ENCODE measurements around the gene IGF1R.

Gene IGF1R

DNA sequence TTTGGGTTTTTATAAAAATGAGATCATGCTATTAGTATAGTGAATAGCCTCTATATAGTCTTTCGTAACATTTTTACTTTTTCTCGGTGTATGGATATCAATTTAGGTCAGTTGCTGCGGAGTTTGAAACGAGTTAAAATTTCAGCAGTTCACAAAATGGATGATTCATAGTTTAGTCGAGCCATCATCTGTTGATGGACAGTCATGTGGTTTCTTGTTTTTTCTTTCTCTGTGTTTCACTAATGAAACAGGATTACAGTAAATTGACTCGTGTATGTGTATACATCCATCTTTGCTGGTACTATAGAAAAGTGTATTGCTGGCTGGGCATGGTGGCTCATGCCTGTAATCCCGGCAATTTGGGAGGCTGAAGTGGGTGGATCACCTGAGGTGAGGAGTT lies 106.8 kb downstream of the IGF1R start:
- no peak for DNase-seq

DNA sequence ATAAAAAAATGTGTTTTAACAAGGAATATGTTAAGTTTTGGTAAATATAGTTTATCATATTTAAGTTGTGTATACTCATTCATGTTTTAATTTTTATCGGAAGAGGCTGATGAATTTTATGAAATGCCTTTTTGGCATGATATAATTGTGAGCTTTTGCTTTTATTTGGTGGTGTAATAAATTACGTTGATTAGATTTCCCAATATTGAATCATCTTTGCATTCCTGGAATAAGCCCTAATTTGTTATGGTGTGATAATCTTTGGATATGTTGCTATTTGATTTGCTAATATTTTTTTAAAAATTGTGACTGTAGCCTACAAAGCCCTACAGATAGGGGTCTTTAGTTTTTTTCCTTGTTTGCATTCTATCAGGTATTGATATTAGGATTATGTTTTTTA lies 107.4 kb downstream of the IGF1R start:
- no peak for DNase-seq

DNA sequence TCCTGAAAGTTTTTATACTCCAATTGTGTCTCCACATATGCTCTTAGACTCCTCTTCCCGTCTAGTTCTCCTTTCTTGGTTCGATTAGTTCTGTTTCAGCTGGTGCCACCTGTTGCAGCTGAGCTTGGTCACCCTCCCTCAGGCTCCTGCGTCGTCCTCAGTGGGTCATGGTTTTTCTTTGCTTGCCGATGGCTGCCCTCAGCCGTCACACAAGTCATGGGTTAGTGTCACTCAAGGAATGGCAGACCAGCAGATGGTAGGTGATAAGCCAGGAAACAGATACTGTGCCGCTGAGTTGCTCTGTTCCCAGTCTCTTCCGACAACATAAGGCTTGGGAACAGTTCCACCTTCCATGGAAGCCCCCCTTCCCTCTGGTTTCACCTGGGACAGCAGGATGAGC lies 109.9 kb downstream of the IGF1R start:
- DNase-seq: no peak

DNA sequence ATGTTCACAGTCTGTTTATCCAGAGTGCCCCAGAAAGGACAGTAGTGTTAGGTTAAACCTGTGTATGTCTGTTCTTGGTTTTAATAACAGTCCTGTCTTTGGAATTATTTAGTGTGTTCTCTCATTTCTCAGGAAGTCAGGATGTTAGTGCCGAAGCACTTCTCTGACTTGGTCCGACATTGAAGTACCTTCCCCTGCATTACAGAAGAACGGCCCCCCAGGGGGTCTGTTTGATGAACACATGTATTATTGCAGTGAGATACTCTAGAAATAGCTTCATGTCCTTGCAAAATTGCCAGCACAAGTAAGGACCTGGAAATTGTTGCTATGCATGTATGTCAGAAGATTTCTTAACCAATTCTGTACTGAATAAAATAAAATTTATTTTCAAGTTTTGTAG lies 110.9 kb downstream of the IGF1R start:
- no peak for DNase-seq

DNA sequence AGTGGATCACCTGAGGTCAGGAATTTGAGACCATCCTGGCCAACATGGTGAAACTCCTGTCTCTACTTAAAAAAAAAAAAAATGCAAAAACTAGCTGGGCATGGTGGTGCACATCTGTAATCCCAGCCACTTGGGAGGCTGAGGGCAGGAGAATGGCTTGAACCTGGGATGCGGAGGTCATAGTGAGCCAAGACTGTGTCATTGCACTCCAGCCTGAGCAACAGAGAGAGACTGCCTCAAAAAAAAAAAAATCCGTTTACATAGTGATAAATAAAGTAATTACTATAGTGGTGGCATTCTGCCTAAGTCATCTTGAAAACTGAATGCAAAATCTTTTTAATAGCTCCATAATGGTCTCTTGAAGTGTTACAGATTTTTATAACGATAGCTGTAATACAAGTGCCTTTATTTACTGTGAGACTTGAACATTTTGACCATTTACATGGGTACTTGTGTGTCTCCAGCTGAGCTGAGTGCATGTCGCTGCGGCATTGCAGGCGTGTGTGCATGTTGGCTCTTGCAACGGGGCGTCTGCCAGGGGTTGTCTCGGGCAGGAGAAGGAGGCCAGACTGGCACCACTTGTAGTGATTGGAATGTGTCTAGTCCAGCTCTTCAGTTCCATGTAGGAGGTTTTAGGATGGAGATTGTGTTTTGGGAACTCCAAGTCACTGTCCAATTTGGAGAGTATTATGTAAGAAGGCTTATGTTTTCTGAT lies 111.9 kb downstream of the IGF1R start:
- DNase-seq: no peak

DNA sequence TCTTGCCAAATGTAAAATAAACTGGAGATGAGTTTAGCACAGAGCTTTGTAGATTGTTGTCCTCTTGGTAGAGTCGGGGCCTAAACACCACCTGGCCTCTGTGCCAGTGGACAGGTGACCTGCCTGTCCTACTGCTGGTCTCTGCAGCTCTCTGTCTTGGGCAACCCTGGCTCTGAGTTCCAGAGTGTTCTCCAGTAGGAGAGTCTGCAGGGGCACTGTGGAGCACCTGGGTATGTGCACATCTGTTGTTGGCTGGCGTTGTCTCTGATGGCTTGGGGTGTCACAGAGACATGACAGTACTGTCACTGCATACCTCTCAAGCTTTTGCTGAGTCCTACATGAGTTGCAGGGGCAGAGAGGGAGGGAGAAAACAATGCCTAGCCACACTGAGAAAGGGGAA lies 112.6 kb downstream of the IGF1R start:
- no peak for DNase-seq

DNA sequence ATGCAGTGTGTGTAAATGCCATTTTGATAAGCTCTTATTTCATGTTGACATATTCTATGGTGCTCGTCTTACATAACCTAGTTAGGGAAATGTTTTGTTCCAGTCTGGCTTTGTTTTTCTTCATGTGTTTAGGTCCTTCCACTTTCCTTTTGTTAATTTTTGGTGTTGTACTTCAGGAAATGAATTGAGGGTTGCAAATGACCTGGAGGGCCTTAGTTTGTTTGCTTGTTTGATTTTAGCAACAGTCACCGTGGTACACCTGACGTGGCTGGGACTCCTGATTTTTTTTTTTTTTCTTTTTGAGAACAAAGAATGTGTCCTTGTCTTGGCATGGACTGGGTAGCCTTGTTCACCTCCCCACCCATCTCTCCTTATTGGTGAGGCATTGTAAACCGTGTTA lies 114.8 kb downstream of the IGF1R start:
- DNase-seq: no peak

DNA sequence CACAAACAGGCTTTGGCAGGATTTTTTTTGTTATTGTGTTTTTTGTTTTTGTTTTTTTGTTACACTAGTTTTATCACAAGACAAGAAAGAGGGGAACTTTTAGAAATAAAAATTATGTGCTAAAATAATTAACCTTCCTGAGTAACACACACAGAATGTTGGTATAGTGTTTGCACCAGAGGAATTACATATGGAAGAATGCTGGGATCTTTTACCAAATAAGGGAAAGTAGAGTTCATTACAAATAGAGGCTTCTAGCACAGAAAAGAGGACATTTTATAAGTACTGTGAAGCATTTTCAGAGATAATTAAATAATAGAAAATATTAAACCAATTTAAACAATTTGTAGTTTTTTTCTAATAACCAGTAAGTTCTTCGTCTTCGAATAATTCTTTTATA lies 116.0 kb downstream of the IGF1R start:
- no peak for DNase-seq

DNA sequence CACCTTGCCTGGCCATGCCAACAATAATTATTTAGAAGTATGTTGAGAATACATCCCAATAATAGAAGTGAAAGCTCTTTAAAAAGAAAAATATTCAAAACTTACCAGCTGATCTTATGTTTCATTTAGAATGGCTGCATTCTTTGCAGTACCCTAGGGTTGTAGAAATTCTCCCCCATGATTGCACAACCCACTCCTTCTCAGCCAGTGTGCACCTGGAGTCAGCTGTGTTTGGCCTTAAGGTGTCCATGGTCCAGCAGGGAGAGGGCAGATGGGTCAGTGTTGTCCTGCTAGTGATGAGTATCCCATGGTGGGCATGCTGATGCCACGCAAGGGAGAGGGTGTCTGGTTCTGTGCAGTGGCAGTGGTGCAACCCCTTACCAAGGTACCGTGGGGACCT lies 117.3 kb downstream of the IGF1R start:
- DNase-seq: no peak

DNA sequence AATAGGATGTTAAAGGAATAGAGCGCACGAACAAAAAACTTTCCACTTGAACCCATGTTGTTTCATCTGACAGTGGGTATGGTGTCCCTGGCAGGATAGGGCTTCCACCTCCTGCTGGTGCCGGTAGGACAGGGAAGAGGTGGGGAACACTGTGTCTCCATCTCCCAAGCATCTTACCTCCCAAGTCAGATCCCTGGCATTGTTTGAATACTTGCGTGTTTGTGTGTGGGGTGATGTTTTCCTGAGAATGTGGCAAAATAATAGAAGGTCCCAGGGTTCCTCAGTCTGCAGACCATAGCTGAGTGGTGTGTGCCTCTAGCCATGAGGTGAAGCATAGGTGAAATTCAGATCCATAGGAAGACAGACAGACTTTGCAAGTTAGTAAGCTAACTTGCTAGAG lies 119.4 kb downstream of the IGF1R start:
- DNase-seq: no peak

DNA sequence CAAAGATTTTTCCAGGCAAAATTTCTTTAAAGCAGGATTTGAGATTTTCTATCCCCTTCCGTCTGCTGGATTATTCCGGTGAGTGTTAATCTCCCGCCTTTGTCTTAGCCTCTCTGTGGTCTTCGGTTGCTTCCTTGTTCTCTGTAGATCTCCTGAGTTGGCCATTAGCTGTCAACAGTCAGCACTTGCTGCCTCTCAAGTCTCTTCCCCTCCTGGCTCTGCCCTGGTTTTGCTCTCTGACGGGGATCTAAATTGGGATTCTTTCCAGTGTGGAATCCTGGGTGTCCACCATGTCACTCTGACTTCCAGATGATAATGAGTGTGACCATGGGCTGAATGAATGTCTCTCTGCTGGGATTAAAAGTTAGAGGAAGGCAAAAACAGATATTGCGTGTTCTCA lies 121.5 kb downstream of the IGF1R start:
- DNase-seq: no peak

DNA sequence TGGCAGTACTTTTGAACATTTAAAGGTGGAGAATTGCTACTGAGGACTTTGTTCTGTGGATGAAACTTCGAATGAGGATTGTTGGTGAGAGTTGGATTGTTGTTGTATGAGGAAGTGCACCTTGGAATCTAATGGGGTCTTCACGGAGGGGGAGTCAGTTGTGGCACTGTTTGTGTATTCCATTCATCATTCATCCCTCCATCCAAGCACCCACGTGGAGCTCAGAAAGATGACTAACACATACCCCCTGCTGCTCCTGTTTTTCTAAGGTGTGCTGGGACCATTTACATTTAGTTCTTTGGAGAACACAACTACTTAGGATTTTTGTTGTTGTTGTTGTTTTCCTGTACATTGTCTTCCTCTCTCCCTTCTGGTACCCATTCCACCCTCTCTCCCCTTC lies 122.6 kb downstream of the IGF1R start:
- DNase-seq: no peak

DNA sequence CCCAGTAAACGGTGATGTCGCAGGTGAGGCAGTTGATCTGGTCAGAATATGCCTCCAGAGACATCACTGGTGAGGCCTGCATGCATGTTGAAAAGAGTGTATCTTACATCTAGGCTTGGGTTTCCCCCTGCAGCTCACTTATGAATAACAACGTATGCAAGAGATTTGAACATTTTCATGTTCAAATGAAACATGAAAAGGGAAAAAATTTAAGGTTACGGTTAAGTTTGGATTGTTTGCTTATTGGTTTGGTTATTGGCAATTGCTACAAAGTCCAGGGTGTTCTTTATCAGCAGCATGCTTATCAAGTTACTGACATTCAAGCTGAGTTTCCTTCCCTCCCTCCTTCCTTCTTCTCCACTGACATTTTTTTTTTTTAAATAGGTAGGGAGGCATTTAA lies 123.2 kb downstream of the IGF1R start:
- no peak for DNase-seq

DNA sequence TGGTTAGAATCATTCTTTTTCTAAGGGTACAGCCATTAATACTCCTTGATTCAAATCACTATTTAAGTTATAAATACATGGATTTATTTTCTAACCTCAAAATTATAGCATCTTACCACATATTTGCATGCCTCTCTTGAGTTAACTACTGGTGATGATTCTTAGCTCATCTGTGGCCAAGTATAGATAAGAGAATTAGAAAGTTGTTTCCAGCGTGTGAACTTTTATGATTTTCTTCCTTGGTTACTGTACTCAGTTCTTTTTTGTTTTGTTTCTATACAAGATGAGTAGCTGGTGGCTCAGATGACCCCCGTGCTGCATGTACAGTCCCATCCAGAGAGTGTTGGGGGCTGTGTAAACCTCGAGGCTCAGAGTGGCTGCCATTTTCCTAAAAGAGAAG lies 124.6 kb downstream of the IGF1R start:
- no peak for DNase-seq

DNA sequence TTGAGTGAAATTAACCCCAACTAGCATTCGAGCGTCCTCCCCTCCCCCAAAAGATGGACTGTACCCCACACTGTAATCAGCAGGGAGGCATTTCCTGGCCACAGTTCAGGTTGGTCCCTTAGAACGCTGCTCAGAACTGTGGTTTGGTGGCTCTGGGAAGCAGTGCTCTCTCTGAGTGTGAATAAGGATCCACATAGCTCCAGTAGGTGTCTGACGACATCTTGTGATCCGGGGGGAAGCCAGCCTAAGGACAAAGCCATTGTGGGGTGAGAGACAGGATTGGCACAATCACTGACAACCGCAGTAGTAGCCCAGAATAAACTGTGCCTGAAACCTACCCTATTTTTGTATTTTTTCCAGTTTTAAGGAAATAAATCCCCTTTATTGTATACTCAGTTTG lies 125.3 kb downstream of the IGF1R start:
- DNase-seq: no peak

DNA sequence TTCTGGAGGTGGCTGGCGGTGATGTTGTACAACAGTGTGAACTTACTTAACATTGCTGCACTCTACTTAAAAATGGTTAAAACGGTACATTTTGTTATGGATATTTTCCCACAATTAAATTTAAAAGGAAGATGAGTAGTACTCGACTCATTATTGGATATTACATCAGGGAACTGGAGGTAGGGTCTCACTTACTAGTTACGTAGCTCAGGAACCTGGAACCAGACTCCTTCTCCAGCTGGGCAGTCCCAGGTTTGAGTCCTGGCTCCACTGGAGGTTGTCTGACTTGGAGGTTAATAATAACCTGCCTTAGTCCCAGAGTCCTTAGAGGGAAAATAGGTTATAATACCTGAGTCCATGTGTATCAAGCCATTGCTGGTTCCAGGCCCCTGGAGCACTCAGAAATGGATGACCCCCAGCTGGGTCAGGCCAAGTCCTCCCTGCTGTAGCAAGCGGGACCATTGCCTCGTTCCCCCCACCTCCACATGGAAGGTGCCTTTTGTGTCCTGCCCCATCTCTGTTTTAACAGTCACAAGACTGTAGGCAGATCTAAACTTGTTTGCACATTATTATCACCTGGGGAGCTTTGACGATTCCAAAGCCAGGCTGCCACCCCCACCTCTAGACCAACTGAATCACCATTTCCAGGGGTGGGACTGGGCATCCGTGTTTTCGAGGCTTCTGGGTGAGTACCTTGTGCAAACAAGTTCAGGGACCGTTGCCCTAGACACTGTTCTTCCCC lies 126.6 kb downstream of the IGF1R start:
- DNase-seq: no peak

DNA sequence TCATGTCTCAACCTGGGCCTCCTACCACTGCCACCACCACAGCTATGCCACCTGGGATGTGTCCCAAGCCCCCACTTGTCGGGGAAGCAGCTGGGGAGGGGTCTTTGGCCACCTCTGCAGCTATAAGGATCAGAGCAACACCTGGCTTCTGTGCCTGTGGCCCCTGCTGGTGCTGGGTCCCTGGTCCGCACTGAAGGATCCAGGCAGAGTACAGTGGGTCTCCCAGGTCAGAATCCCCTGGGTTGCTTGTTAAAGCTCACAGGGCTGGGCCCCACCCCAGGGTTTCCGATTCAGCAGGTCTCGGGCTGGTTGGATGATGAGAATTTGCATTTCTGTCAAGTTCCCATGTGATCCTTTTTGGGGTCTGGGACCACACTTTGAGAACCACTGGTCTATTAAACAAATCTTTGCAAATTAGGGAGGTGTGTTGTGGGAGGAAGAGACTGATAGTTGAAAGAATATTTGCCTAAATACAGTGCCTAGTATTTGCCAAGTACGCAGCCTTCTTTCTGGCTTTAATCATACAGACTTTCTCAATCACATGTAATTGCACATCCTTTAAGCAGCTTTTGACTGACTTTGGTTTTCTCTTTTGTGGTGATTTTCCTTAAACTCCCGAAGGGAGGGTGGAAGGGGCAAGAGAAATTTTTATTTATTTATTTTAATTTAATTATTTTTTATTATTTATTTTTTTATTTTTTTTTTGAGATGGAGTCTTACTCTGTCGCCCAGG lies 127.3 kb downstream of the IGF1R start:
- DNase-seq: no peak

DNA sequence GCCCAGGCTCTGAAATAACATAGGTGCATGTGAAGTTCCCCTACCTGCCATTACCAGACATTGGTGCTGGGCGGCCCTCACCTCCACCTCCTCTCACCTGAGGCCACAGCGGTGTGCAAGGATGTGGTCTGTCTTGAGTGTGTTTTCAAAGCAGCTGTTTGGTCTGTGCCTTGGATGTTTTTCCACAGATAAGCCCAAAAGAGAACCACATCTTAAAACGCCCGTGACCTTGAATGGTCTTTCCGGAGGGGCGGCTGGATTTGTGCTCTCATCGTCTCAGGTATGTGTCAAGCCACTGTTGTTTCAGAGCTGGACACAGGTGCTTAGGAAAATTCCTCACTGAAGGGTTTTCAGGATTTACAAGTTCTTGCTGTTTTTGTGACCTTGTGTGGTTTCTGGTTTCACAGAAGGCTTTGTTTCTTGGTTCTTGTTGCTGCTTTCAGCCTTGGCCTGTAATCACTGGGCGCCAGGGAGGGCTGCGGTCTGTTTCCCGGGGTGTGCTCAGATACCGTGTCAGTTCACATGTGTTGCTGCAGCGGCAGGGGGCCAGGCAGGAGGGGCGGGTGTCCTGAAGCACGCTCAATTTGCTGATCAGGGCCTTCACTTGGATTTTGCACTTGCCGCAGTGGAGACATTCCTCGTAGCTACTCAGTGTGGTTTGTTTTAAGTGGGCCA lies 128.4 kb downstream of the IGF1R start:
- DNase-seq: peak; percentile 74

DNA sequence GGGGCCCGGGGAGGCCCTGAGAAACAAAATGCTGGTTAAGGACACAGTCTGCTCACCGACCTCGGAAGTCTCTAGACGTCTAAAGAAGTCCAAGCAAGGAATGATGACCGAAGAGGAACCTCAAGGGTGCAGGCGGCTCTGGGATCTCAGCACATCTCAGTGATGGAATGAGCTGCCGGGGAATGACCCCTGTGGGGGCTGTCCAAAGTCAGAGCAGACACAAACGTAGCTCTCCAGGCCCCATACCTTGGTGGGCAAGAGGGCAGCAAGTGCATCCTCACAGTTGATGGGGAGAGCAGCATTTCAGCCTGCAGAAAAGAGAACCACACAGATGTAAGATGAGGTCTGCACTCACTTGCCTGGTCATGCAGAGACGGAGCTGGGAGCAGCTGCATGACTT lies 129.1 kb downstream of the IGF1R start:
- DNase-seq: no peak

DNA sequence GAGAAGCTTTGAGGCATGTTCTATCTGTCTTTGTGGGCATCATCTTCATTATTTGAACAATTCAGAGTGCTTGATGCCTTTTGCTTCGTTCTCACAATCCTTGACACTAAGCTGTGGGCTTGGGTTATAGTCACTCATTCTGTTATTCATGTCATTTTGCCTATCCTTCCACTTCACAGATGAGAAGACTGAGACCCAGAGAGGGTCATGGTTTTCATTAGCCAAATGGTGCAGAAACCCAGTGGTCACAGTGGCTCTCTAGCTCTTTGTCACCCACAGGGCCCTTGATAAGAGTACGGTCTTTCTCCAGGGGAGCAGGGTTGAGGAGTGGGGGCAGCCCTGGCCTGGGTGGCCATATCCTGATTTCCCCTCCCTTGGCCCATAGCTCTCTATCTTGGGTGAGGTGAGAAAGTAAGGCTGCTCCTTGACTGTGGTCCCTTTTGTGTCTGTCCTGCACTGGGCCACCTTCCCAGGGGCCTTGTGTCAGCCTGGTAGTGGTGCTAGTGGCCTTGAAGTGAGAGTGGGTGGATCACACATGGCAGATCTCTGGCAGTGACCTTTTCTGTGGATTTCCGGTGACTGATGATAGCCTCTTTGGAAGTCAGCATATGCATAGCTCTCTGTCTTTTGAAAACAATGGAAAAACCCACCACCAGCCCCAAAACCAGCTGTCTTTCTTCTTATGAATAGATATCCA lies 130.1 kb downstream of the IGF1R start:
- DNase-seq: no peak

DNA sequence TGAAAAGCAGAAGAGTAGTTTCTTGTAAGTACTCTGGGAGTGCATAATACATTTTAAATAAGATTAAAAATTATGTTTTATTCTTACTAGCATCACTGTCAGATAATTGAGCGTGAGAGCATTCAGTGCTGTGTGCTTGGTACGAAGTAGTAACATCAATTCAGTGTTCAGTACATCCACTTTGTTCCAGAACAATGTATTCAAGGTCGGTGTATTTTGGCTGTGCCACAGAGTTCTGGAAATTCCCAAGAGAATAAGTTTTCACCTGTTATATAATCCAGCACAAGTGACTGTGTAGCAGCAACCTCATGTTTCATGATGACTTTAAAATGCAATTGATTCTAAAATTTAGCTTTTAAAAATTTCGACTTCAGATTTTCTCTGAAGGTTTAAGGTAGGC lies 130.6 kb downstream of the IGF1R start:
- no peak for DNase-seq

DNA sequence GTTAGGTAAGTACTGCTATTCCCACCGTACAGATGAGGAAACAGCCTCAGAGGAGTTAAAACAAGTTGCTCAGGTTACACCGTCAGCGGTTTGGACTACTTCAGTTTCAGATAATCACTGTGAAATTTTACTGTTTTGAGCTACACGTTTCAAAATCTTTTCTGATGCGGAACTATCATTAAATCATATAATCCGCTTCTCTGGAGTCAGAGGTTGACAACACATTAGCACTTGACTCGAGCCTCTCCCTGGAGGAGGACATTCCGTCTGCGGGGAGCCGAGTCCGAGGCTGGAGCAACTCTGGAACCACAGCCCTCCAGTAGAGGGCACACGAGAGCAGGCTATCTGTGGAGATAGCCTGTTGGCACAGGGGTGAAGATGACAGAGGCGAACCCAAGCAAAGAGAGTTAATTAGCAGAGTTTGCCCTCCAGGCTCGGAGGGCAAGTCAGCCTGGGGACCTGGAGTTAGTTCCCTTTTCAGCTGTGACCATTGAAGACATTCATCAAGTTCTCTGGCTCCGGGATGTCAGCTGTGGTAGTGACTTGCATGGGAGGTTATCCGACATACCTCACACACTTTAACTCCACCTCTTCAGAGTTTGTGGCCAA lies 131.2 kb downstream of the IGF1R start:
- peak; percentile 79 for DNase-seq

All from right hindlimb (tissue), 1 donor.